Lower leg skin (tissue), 3 donors: ENCODE data around the gene CIB4.

Experiments
- CTCF ChIP-seq, 3 donors: fragments of 450-650 bp; IDR thresholded peaks; one replicate each; pipeline ENCODE4 v1.5.1; 2016; ENCODE audit warnings: antibody characterized with exemption in 3 of 3, mild to moderate bottlenecking in 3 of 3, moderate library complexity in 2 of 3
- POLR2A ChIP-seq, 2 donors: fragments of 450-650 bp; IDR thresholded peaks; one replicate each; pipeline ENCODE4 v1.6.1; 2016 to 2017; ENCODE audit warnings: antibody characterized with exemption in 2 of 2, mild to moderate bottlenecking in 1 of 2, moderate library complexity in 1 of 2

GRCh38 chr2:26609205-26609631 lies 31.9 kb downstream of the CIB4 start:
- TF ChIP-seq CTCF (IDR thresholded peaks at IDR 0.05) (no peak), POLR2A (IDR thresholded peaks at IDR 0.05) (no peak)
